ENCODE data around the gene PRDX4.
A peak's percentile ranks its signal among the peaks of the same experiment; 100 is the strongest.

PRDX4 gene

DNA sequence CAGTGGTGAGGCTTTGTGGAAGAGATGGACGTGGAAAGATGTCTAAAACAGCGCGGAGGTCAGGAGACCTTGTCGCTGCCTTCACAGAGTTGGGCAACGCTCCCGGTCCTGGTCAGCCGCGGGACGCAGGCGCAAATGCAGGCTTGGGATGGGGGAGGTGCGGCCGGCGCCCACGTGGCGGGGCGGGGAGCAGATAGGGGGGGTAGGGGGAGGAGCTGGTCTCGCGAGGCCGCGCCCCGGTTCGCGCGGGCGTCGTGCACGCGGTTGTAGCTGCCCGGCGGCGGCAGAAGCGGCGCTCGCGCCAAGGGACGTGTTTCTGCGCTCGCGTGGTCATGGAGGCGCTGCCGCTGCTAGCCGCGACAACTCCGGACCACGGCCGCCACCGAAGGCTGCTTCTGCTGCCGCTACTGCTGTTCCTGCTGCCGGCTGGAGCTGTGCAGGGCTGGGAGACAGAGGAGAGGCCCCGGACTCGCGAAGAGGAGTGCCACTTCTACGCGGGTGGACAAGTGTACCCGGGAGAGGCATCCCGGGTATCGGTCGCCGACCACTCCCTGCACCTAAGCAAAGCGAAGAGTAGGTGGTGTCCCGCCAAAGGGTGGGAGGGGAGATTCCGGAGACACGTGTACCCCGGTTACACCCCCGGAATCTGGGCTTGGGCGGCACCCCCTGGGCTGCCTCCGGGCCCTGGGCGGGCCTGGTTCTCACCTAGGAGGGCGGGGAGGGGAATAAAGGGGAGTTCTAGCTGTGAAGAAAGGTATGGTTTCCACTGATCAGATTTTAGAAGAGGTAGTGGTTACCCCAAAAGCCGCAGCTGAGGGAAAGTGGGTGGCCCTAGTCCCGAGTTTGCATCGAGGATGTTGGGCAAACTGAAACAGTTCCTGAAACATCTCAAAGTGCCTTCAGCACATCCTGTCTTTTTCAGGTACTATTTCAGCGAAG is at the start of gene PRDX4:
Gene PRDX4, plus strand, starts transcription at position 255 of the 939 bp plus-strand sequence. Its CDS starts 78 bp downstream, at position 333.
- in situ Hi-C loops (cut with HindIII; ENCODE audit: low pct_ligation_motif_present, low sequenced_read_pairs): no loop called here
- H3K27me3 ChIP-seq (replicated peaks): no peaks in the 10 kb centered on the region
- peak; percentile 78 for DNase-seq
- no peak for TF ChIP-seq CTCF (IDR thresholded peaks at IDR 0.05; ENCODE audit: low read depth, low read length, missing control alignments)
- peak within 1 kb of the TSS; percentile 76 for H3K4me3 ChIP-seq (ENCODE audit: low read depth, low read length)
- peak within 1 kb of the TSS; percentile 36 for H3K27ac ChIP-seq
- no peaks in the 10 kb centered on the region for H3K36me3 ChIP-seq (replicated peaks)

- H3K4me3 ChIP-seq (ENCODE audit: low read depth, low read length): no peak overlapping the region
- in situ Hi-C loops (cut with HindIII; ENCODE audit: low pct_ligation_motif_present, low sequenced_read_pairs): no loop called here
- no peaks in the 10 kb centered on the region for H3K36me3 ChIP-seq (replicated peaks)
- DNase-seq: no peak
- H3K27me3 ChIP-seq (replicated peaks): no peaks in the 10 kb centered on the region
- no peak overlapping the region for H3K27ac ChIP-seq
- no peak for TF ChIP-seq CTCF (IDR thresholded peaks at IDR 0.05; ENCODE audit: low read depth, low read length, missing control alignments)
These were observed 45.5 kb upstream of the PRDX4 start for GRCh38 chrX:23621621-23622265.

DNA sequence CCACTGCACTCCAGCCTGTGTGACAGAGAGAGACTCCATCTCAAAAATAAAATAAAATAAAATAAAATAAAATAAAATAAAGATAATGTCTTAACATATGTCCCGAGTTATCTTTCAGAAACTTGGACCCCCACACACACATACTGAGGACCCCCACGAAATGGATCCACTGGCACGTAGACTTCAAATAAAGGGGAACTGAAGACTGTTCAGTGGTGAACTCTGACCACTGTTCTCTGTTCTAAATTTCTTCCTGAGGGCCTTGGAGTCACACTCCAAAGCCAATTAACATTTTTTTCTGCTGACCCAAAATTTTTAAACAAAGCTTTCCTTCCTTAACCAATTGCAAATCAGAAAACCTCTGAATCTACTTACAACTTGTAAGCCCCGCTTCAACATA is 43.5 kb upstream of the PRDX4 start:
- no peaks in the 10 kb centered on the region for H3K27me3 ChIP-seq (replicated peaks)
- H3K36me3 ChIP-seq (replicated peaks): no peaks in the 10 kb centered on the region
- no peak for DNase-seq
- H3K27ac ChIP-seq: no peak overlapping the region
- in situ Hi-C loops (cut with HindIII; ENCODE audit: low pct_ligation_motif_present, low sequenced_read_pairs): no loop called here
- no peak for TF ChIP-seq CTCF (IDR thresholded peaks at IDR 0.05; ENCODE audit: low read depth, low read length, missing control alignments)
- no peak overlapping the region for H3K4me3 ChIP-seq (ENCODE audit: low read depth, low read length)

GRCh38 chrX:23626651-23627050 is 40.6 kb upstream of the PRDX4 start:
- H3K4me3 ChIP-seq (ENCODE audit: low read depth, low read length): no peak overlapping the region
- TF ChIP-seq CTCF (IDR thresholded peaks at IDR 0.05; ENCODE audit: low read depth, low read length, missing control alignments): peak; percentile 36
- DNase-seq: no peak
- in situ Hi-C loops (cut with HindIII; ENCODE audit: low pct_ligation_motif_present, low sequenced_read_pairs): no loop called here
- H3K27me3 ChIP-seq (replicated peaks): no peaks in the 10 kb centered on the region
- H3K27ac ChIP-seq: no peak overlapping the region
- no peaks in the 10 kb centered on the region for H3K36me3 ChIP-seq (replicated peaks)

- H3K36me3 ChIP-seq (replicated peaks): no peaks in the 10 kb centered on the region
- no peaks in the 10 kb centered on the region for H3K27me3 ChIP-seq (replicated peaks)
- no peak for DNase-seq
- H3K27ac ChIP-seq: no peak overlapping the region
- H3K4me3 ChIP-seq (ENCODE audit: low read depth, low read length): no peak overlapping the region
- TF ChIP-seq CTCF (IDR thresholded peaks at IDR 0.05; ENCODE audit: low read depth, low read length, missing control alignments): no peak
- in situ Hi-C loops (cut with HindIII; ENCODE audit: low pct_ligation_motif_present, low sequenced_read_pairs): no loop called here
These were observed 39.2 kb upstream of the PRDX4 start for GRCh38 chrX:23628131-23628530.
